Ovary (tissue), 10 donors: Measurements from ENCODE around the gene WDR55. TPM values are rescaled to one million over a fixed set of nuclear protein-coding genes. Genes with fewer than 3 reads are reported as not detected.
"Not testable (repeated sequence)": the region's sequence is repeated elsewhere in the genome, so short reads cannot be mapped to it uniquely, and the experiment has no call there.

Experiments used
- DNase-seq, 5 donors: peaks; one replicate each; pipeline ENCODE4 v3.0.0-alpha.2; 2019 to 2020
- H3K27ac ChIP-seq, 2 donors: fragments of 200-600 bp; one replicate each; pipeline versions ENCODE4 v1.5.1 to v1.8.0; 2019 to 2022
- H3K27me3 ChIP-seq: fragments of 200-600 bp; one replicate; pipeline ENCODE4 v1.8.0; 2022
- H3K36me3 ChIP-seq: fragments of 200-600 bp; sonication (generic); one replicate; pipeline ENCODE4 v1.5.1; 2019
- H3K4me1 ChIP-seq: one replicate; pipeline ENCODE4 v1.8.1; 2013; ENCODE audit warnings: mild to moderate bottlenecking, moderate library complexity; ENCODE audit not compliant: insufficient read depth
- H3K4me3 ChIP-seq: fragments of 200-600 bp; sonication (generic); one replicate; pipeline ENCODE4 v1.5.1; 2017
- H3K9me3 ChIP-seq, 2 donors: fragments of 200-600 bp in 1 of 2; sonication (generic) in 1 of 2; one replicate each; pipeline versions ENCODE4 v1.5.1 to v1.8.1; 2013 to 2019; ENCODE audit warnings: mild to moderate bottlenecking in 1 of 2, moderate library complexity in 1 of 2
- CTCF ChIP-seq, 3 donors: fragments of 450-650 bp in 2 of 3; fragments of 200-600 bp in 1 of 3; IDR thresholded peaks; one replicate each; pipeline versions ENCODE4 v1.5.1 to v1.8.0; 2016 to 2022; ENCODE audit warnings: antibody characterized with exemption in 3 of 3, mild to moderate bottlenecking in 1 of 3
- EP300 ChIP-seq: sonication (generic); formaldehyde crosslinking; IDR thresholded peaks from one replicate; pipeline ENCODE4 v1.6.1; 2017; ENCODE audit warnings: antibody characterized with exemption
- POLR2A ChIP-seq: fragments of 450-650 bp; IDR thresholded peaks from one replicate; pipeline ENCODE4 v1.6.1; 2017; ENCODE audit warnings: antibody characterized with exemption, mild to moderate bottlenecking, moderate library complexity
- WGBS, 3 donors: extraction: QIAGEN DNeasy Blood & Tissue Kit in 1 of 3; methylation state at CpG; one replicate each; pipeline versions ENCODE4 v1.1.5 to v1.1.7; 2013 to 2017; 5-methylcytosine and 5-hydroxymethylcytosine counted together
- intact Hi-C, 4 donors: fragments of 100-400 bp; cut with DNase I; formaldehyde crosslinking; loops; one replicate each; pipeline versions ENCODE4 v1.11.0 to v1.15.1; 2022 to 2023
- long read RNA-seq, 3 donors: library from polyadenylated mRNA in 2 of 3; unstranded in 2 of 3; transcript quantifications; one replicate each; pipeline ENCODE4 v2.0.0 and lab custom pipeline, GENCODE V29; 2021 to 2026
- polyA plus RNA-seq, 2 donors: library from polyadenylated mRNA; stranded (reverse); fragments of 200-250 nt in 1 of 2; fragments of 350-450 nt in 1 of 2; fragmentation: Illumina TruSeq in 1 of 2; extraction: RNeasy Lipid Tissue Mini Kit (QIAGEN cat#74804) in 1 of 2; gene quantifications; one replicate each; pipeline ENCODE4 v1.2.3, GENCODE V29; 2013 to 2014
- total RNA-seq, 7 donors: library from RNA; depleted of rRNA in 2 of 7; stranded (reverse); fragments of >200 nt in 2 of 7; fragmentation: NEBNext Ultra II Directional in 3 of 7; extraction: Animal tissue kit (Norgen Biotek cat#: 25700) in 3 of 7; gene quantifications; one replicate each; pipeline versions ENCODE4 v1.1.0 to v1.2.4, GENCODE V29; 2016 to 2023
- donor health status: DM: no; HTN: no; CAD: no; lungs with moderate emphysema.
- donor health status: DM: no; HTN: no; CAD: no.
- donor health status: Bipolar disorder and iron deficiency.
- donor health status: DM: yes; HTN: yes; CAD: no.
- donor health status: DM: no; HTN: no; CAD: no.
- donor health status: DM: yes; HTN: yes; CAD: no.

The WDR55 gene
- 10 to 100 TPM in 6 of 7 donors, 1 to 10 TPM in 1; 9.1 to 16.6 (median 13.7) TPM for total RNA-seq
- 10 to 100 TPM in 1 of 2 donors, 1 to 10 TPM in 1; 9.9 to 12.3 TPM for polyA plus RNA-seq
- long read RNA-seq, donor 1, full-length matches to known transcripts = 96 of 147 reads
- long read RNA-seq, donor 1, partial matches to known transcripts = 14 of 147 reads
- long read RNA-seq, donor 1, other reads (novel, unspliced or antisense) = 37 of 147 reads
- long read RNA-seq, donor 2, full-length matches to known transcripts = 3 of 220 reads
- long read RNA-seq, donor 2, partial matches to known transcripts = 191 of 220 reads
- long read RNA-seq, donor 2, other reads (novel, unspliced or antisense) = 26 of 220 reads
- long read RNA-seq, donor 3, full-length matches to known transcripts = 38 of 67 reads
- long read RNA-seq, donor 3, partial matches to known transcripts = 5 of 67 reads
- long read RNA-seq, donor 3, other reads (novel, unspliced or antisense) = 24 of 67 reads

GRCh38 chr5:140664359-140665119, at the start of gene WDR55:
TSS of gene WDR55 (plus strand) at chr5:140664904. CDS start at chr5:140664913, 9 bp downstream.
- H3K4me3 ChIP-seq = peak within 1 kb of the TSS; percentile 86
- intact Hi-C loops = no loop called here
- WGBS, 3 donors = 0% methylated on average over 47 to 54 of the region's 54 CpGs
- no peaks in the 10 kb centered on the region for H3K9me3 ChIP-seq
- H3K27ac ChIP-seq = peak within 1 kb of the TSS in 1 of 2 donors; percentile 74
- peaks cover 6% of the 10 kb centered on the region for H3K4me1 ChIP-seq
- DNase-seq = peak; percentile 92 to 94 (median 93)
- no peak for TF ChIP-seq CTCF (IDR thresholded peaks at IDR 0.05)
- peak; percentile 34 for TF ChIP-seq EP300
- peak; percentile 56 for TF ChIP-seq POLR2A
- H3K27me3 ChIP-seq = no peaks in the 10 kb centered on the region
- no peaks in the 10 kb centered on the region for H3K36me3 ChIP-seq

GRCh38 chr5:140622301-140622700, 42.4 kb upstream of the WDR55 start:
- no peak overlapping the region for H3K27ac ChIP-seq
- WGBS, 3 donors = 12 to 34% (median 20%) methylated on average over 3 of the region's 3 CpGs
- no peaks in the 10 kb centered on the region for H3K36me3 ChIP-seq
- peaks cover 2% of the 10 kb centered on the region for H3K4me1 ChIP-seq
- H3K9me3 ChIP-seq = no peaks in the 10 kb centered on the region
- intact Hi-C loops = no loop called here
- no peak for TF ChIP-seq EP300
- no peak for TF ChIP-seq CTCF (IDR thresholded peaks at IDR 0.05)
- TF ChIP-seq POLR2A = no peak
- no peak for DNase-seq
- no peaks in the 10 kb centered on the region for H3K27me3 ChIP-seq
- no peak overlapping the region for H3K4me3 ChIP-seq

- H3K9me3 ChIP-seq, intact Hi-C loops, DNase-seq, H3K27ac ChIP-seq, H3K4me1 ChIP-seq, H3K4me3 ChIP-seq, H3K36me3 ChIP-seq, H3K27me3 ChIP-seq: not testable (repeated sequence)
These were observed 41.6 kb upstream of the WDR55 start for GRCh38 chr5:140623061-140623460.

GRCh38 chr5:140624886-140625285, 39.8 kb upstream of the WDR55 start:
- H3K27me3 ChIP-seq, H3K4me3 ChIP-seq, H3K4me1 ChIP-seq, DNase-seq, H3K36me3 ChIP-seq, H3K27ac ChIP-seq, intact Hi-C loops, H3K9me3 ChIP-seq: not testable (repeated sequence)
- 85 to 91% (median 90%) methylated on average over 10 of the region's 10 CpGs for WGBS, 3 donors

GRCh38 chr5:140627972-140628371, 36.7 kb upstream of the WDR55 start:
- TF ChIP-seq EP300 (no peak), CTCF (IDR thresholded peaks at IDR 0.05) (no peak), POLR2A (no peak)
- no peak for DNase-seq
- intact Hi-C loops = no loop called here
- 93 to 97% (median 94%) methylated on average over 6 of the region's 6 CpGs for WGBS, 3 donors
- Histone ChIP-seq H3K4me3 (no peak overlapping the region), H3K27ac (no peak overlapping the region), H3K36me3 (no peaks in the 10 kb centered on the region), H3K9me3 (no peaks in the 10 kb centered on the region), H3K27me3 (no peaks in the 10 kb centered on the region), H3K4me1 (peaks cover 2% of the 10 kb centered on the region)
